ENCODE data around the gene EPS8L1. TPM values are rescaled to one million over a fixed set of nuclear protein-coding genes. Genes with fewer than 3 reads are reported as not detected.
"Not testable (repeated sequence)": the region's sequence is repeated elsewhere in the genome, so short reads cannot be mapped to it uniquely, and the experiment has no call there.

The EPS8L1 gene
- total RNA-seq, 1 experiment from 2014 or later, result 111 TPM

- Histone ChIP-seq H3K4me2 (no peak overlapping the region), H3K36me3 (ENCODE audit: low read depth) (no peaks in the 10 kb centered on the region), H3K4me3 (no peak overlapping the region), H2AFZ (no peak overlapping the region), H3K79me2 (ENCODE audit: low read depth) (no peaks in the 10 kb centered on the region; the same call in 1 of the 2 replicates), H3K9me3 (ENCODE audit: insufficient read depth, low read depth) (no peaks in the 10 kb centered on the region), H3K9me2 (ENCODE audit: insufficient read depth) (no peaks in the 10 kb centered on the region), H4K20me1 (ENCODE audit: insufficient read depth) (peaks cover 47% of the 10 kb centered on the region), H3K27me3 (ENCODE audit: insufficient read depth, low read depth) (no peaks in the 10 kb centered on the region), H3K4me1 (replicated peaks; ENCODE audit: insufficient read depth) (no peaks in the 10 kb centered on the region), H3F3A (ENCODE audit: insufficient read depth, low read depth) (peaks cover 13% of the 10 kb centered on the region; the same call in 1 of the 2 replicates), H3K27ac (no peak overlapping the region)
- no TSS peak for BruUV-seq (replicated peaks)
- CTCF ChIA-PET, result no interaction called here
- DNase-seq, result no peak
- POLR2A ChIA-PET (ENCODE audit: unreplicated experiment), result no interaction called here
- no peak for TF ChIP-seq CTCF (conservative IDR thresholded peaks at IDR 0.05)
- no peak for TF ChIP-seq EZH2 (IDR thresholded peaks at IDR 0.05; ENCODE audit: low read depth)
- intact Hi-C loops (cut with micrococcal nuclease; ENCODE audit: unreplicated experiment), result no loop called here
Observed at GRCh38 chr19:55034751-55035150, 40.9 kb upstream of the EPS8L1 start.

- H3K9me3 ChIP-seq (ENCODE audit: insufficient read depth, low read depth), result no peaks in the 10 kb centered on the region
- H3K4me3 ChIP-seq, result no peak overlapping the region
- no peak overlapping the region for H2AFZ ChIP-seq
- no TSS peak for BruUV-seq (replicated peaks)
- peaks cover 22% of the 10 kb centered on the region; the same call in 1 of the 2 replicates for H3F3A ChIP-seq (ENCODE audit: insufficient read depth, low read depth)
- H3K4me2 ChIP-seq, result no peak overlapping the region
- CTCF ChIA-PET, result interaction anchor here (0.7 kb wide), 1 partner anchor 76 kb away, joined by 10 read pairs; no protein-coding TSS in a partner anchor
- no peak overlapping the region for H3K27ac ChIP-seq
- H3K27me3 ChIP-seq (ENCODE audit: insufficient read depth, low read depth), result no peaks in the 10 kb centered on the region
- no peaks in the 10 kb centered on the region for H3K36me3 ChIP-seq (ENCODE audit: low read depth)
- peaks cover 54% of the 10 kb centered on the region for H4K20me1 ChIP-seq (ENCODE audit: insufficient read depth)
- no peak for DNase-seq
- H3K9me2 ChIP-seq (ENCODE audit: insufficient read depth), result no peaks in the 10 kb centered on the region
- H3K4me1 ChIP-seq (replicated peaks; ENCODE audit: insufficient read depth), result no peaks in the 10 kb centered on the region
- POLR2A ChIA-PET (ENCODE audit: unreplicated experiment), result no interaction called here
- H3K79me2 ChIP-seq (ENCODE audit: low read depth), result no peaks in the 10 kb centered on the region; the same call in 1 of the 2 replicates
- intact Hi-C loops (cut with micrococcal nuclease; ENCODE audit: unreplicated experiment), result no loop called here
- TF ChIP-seq CTCF (conservative IDR thresholded peaks at IDR 0.05) (no peak), EZH2 (IDR thresholded peaks at IDR 0.05; ENCODE audit: low read depth) (no peak)
Observed at GRCh38 chr19:55036058-55036457, 39.6 kb upstream of the EPS8L1 start.

GRCh38 chr19:55037603-55038002, 38.1 kb upstream of the EPS8L1 start:
- peaks cover 22% of the 10 kb centered on the region; the same call in 1 of the 2 replicates for H3F3A ChIP-seq (ENCODE audit: insufficient read depth, low read depth)
- H2AFZ ChIP-seq; POLR2A ChIA-PET (ENCODE audit: unreplicated experiment); H3K27me3 ChIP-seq (ENCODE audit: insufficient read depth, low read depth); H3K4me2 ChIP-seq; H3K4me1 ChIP-seq (replicated peaks; ENCODE audit: insufficient read depth); H3K9me3 ChIP-seq (ENCODE audit: insufficient read depth, low read depth); intact Hi-C loops (cut with micrococcal nuclease; ENCODE audit: unreplicated experiment); BruUV-seq (replicated peaks); H3K36me3 ChIP-seq (ENCODE audit: low read depth); DNase-seq; H3K79me2 ChIP-seq (ENCODE audit: low read depth); CTCF ChIA-PET; H3K9me2 ChIP-seq (ENCODE audit: insufficient read depth); H3K4me3 ChIP-seq; H3K27ac ChIP-seq: not testable (repeated sequence)
- H4K20me1 ChIP-seq (ENCODE audit: insufficient read depth), result peaks cover 52% of the 10 kb centered on the region

GRCh38 chr19:55040654-55041053, 35.0 kb upstream of the EPS8L1 start:
- H3K36me3 ChIP-seq (ENCODE audit: low read depth); H3K79me2 ChIP-seq (ENCODE audit: low read depth); POLR2A ChIA-PET (ENCODE audit: unreplicated experiment); H3K4me1 ChIP-seq (replicated peaks; ENCODE audit: insufficient read depth); CTCF ChIA-PET; H3K9me3 ChIP-seq (ENCODE audit: insufficient read depth, low read depth); H2AFZ ChIP-seq; H3K27me3 ChIP-seq (ENCODE audit: insufficient read depth, low read depth); H3K4me2 ChIP-seq; H3K9me2 ChIP-seq (ENCODE audit: insufficient read depth); H3K4me3 ChIP-seq; BruUV-seq (replicated peaks); H3K27ac ChIP-seq; intact Hi-C loops (cut with micrococcal nuclease; ENCODE audit: unreplicated experiment); DNase-seq: not testable (repeated sequence)
- H3F3A ChIP-seq (ENCODE audit: insufficient read depth, low read depth), result peaks cover 38% of the 10 kb centered on the region; the same call in 1 of the 2 replicates
- peaks cover 45% of the 10 kb centered on the region for H4K20me1 ChIP-seq (ENCODE audit: insufficient read depth)

Data from PC-9 (cell line).